Parathyroid adenoma (tissue), 2 donors: ENCODE results near the gene TTC33.
A peak's percentile ranks its signal among the peaks of the same experiment; 100 is the strongest.

Source experiments
- H2AFZ ChIP-seq: fragments of 300-600 bp; sonication (generic); one replicate; pipeline ENCODE4 v1.7.0; 2017; ENCODE audit warnings: antibody characterized with exemption, mild to moderate bottlenecking
- H3K27ac ChIP-seq: fragments of 300-600 bp; sonication (generic); one replicate; pipeline ENCODE4 v1.7.0; 2017
- H3K27me3 ChIP-seq: fragments of 300-600 bp; sonication (generic); one replicate; pipeline ENCODE4 v1.7.0; 2017; ENCODE audit warnings: low read length; ENCODE audit not compliant: control insufficient read depth, insufficient read depth
- H3K36me3 ChIP-seq: fragments of 300-600 bp; sonication (generic); one replicate; pipeline ENCODE4 v1.7.0; 2017; ENCODE audit warnings: low read length; ENCODE audit not compliant: control insufficient read depth, insufficient read depth
- H3K4me1 ChIP-seq: fragments of 300-600 bp; sonication (generic); one replicate; pipeline ENCODE4 v1.7.0; 2017; ENCODE audit warnings: control low read depth
- H3K4me2 ChIP-seq: fragments of 300-600 bp; sonication (generic); one replicate; pipeline ENCODE4 v1.7.0; 2017; ENCODE audit warnings: low read length
- H3K4me3 ChIP-seq: fragments of 300-600 bp; sonication (generic); one replicate; pipeline ENCODE4 v1.7.0; 2017; ENCODE audit warnings: low read depth, low read length
- H3K79me2 ChIP-seq: fragments of 300-600 bp; sonication (generic); one replicate; pipeline ENCODE4 v1.7.0; 2017; ENCODE audit warnings: control low read depth
- H3K9ac ChIP-seq: fragments of 300-600 bp; sonication (generic); one replicate; pipeline ENCODE4 v1.7.0; 2017; ENCODE audit warnings: mild to moderate bottlenecking
- H3K9me3 ChIP-seq: fragments of 300-600 bp; sonication (generic); one replicate; pipeline ENCODE4 v1.7.0; 2017; ENCODE audit warnings: low read length; ENCODE audit not compliant: control insufficient read depth
- TF ChIP-seq, protein P1 (sequence below): fragments of 300-600 bp; sonication (generic); IDR thresholded peaks from one replicate; pipeline ENCODE4 v1.7.0; 2017; ENCODE audit warnings: antibody characterized with exemption, mild to moderate bottlenecking
- donor health status: primary hyperparathyroidism.

TTC33 gene

GRCh38 chr5:40688127-40688761, 67.5 kb downstream of the TTC33 start:
- H3K9ac ChIP-seq = no peak overlapping the region
- H3K27ac ChIP-seq = no peak overlapping the region

GRCh38 chr5:40687321-40687720, 68.4 kb downstream of the TTC33 start:
- Histone ChIP-seq H3K27me3 (no peaks in the 10 kb centered on the region), H3K9me3 (no peaks in the 10 kb centered on the region), H3K4me2 (no peak overlapping the region), H3K9ac (no peak overlapping the region), H3K4me3 (no peak overlapping the region), H3K27ac (no peak overlapping the region), H3K36me3 (no peaks in the 10 kb centered on the region), H3K4me1 (no peaks in the 10 kb centered on the region), H3K79me2 (no peaks in the 10 kb centered on the region), H2AFZ (no peak overlapping the region)
- TF ChIP-seq, protein P1, sequence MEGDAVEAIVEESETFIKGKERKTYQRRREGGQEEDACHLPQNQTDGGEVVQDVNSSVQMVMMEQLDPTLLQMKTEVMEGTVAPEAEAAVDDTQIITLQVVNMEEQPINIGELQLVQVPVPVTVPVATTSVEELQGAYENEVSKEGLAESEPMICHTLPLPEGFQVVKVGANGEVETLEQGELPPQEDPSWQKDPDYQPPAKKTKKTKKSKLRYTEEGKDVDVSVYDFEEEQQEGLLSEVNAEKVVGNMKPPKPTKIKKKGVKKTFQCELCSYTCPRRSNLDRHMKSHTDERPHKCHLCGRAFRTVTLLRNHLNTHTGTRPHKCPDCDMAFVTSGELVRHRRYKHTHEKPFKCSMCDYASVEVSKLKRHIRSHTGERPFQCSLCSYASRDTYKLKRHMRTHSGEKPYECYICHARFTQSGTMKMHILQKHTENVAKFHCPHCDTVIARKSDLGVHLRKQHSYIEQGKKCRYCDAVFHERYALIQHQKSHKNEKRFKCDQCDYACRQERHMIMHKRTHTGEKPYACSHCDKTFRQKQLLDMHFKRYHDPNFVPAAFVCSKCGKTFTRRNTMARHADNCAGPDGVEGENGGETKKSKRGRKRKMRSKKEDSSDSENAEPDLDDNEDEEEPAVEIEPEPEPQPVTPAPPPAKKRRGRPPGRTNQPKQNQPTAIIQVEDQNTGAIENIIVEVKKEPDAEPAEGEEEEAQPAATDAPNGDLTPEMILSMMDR = no peak

More at GRCh38 chr5:40688127-40688761, 67.5 kb downstream of the TTC33 start:
- H3K9me3 ChIP-seq = no peaks in the 10 kb centered on the region
- no peaks in the 10 kb centered on the region for H3K79me2 ChIP-seq
- H3K36me3 ChIP-seq = no peaks in the 10 kb centered on the region
- no peak overlapping the region for H3K4me2 ChIP-seq
- H3K4me3 ChIP-seq = no peak overlapping the region
- H2AFZ ChIP-seq = no peak overlapping the region
- TF ChIP-seq, protein P1 = peak; percentile 84
- no peaks in the 10 kb centered on the region for H3K27me3 ChIP-seq
- no peaks in the 10 kb centered on the region for H3K4me1 ChIP-seq

DNA sequence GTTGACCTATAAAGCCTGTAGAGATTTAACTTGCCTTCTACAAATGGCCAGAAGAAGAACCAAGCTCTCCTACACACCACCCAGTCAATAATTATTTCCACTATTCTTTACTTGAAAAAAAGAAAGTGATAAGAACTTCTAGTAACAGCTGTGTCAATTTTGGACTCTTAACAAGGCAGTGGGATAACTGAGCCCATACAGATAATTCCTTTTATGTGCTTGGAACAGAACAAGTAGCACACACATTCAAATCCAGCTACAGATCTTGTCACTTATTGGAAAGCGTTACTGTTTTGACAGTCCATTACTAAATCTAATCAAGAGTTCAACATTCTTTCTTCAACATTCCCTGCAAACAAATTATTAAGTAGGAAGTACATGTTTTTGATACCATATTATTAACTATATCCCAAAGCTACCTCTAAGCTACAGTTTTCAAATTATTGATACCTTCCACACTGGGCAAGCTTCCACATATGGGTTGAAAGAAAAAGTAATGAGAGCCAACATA, 69.7 kb downstream of the TTC33 start:
- Histone ChIP-seq H3K27me3 (peaks cover 2% of the 10 kb centered on the region), H3K4me3 (no peak overlapping the region), H3K4me1 (no peaks in the 10 kb centered on the region), H2AFZ (no peak overlapping the region), H3K4me2 (no peak overlapping the region), H3K9ac (no peak overlapping the region), H3K79me2 (no peaks in the 10 kb centered on the region), H3K9me3 (no peaks in the 10 kb centered on the region), H3K27ac (no peak overlapping the region), H3K36me3 (no peaks in the 10 kb centered on the region)
- TF ChIP-seq, protein P1 = no peak

DNA sequence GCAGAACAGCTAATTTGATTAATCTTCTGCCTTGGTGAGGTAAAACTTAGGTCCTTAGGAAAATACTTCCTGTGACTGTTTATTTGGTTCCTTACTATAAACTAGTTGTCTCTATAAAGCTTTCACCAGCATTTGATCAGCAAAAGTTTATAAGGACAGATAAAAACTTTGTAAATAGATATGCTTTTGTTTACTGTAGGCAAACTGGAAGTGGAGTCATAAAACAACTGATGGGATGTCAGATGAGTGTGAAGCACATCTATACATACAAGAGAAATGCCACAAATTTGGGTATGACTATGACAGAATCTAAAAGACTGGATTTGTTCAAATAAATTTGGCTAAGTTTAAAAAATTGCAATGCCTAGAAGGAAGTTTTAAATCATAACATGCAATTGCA, 70.6 kb downstream of the TTC33 start:
- no peak overlapping the region for H3K27ac ChIP-seq

More for the DNA sequence above, 70.6 kb downstream of the TTC33 start:
- H3K36me3 ChIP-seq = no peaks in the 10 kb centered on the region
- H3K4me1 ChIP-seq = no peaks in the 10 kb centered on the region
- no peak overlapping the region for H2AFZ ChIP-seq
- no peaks in the 10 kb centered on the region for H3K9me3 ChIP-seq
- TF ChIP-seq, protein P1 = no peak
- no peak overlapping the region for H3K4me3 ChIP-seq
- H3K9ac ChIP-seq = no peak overlapping the region
- no peaks in the 10 kb centered on the region for H3K79me2 ChIP-seq
- peaks cover 2% of the 10 kb centered on the region for H3K27me3 ChIP-seq
- no peak overlapping the region for H3K4me2 ChIP-seq
